GM19099 (cell line): ENCODE measurements around the gene MOCS1.

Source experiments
- POLR2A ChIP-seq: IDR thresholded peaks from 3 replicates; pipeline ENCODE4 v1.6.1; 2011; ENCODE audit warnings: low read depth; ENCODE audit not compliant: insufficient read length; ENCODE audit errors: extremely low read depth

MOCS1 gene

GRCh38 chr6:39880594-39880993 is 53.7 kb downstream of the MOCS1 start:
- no peak for TF ChIP-seq POLR2A

- no peak for TF ChIP-seq POLR2A
These were observed 54.7 kb downstream of the MOCS1 start for GRCh38 chr6:39879535-39879934.

- TF ChIP-seq POLR2A = no peak
These were observed 57.4 kb downstream of the MOCS1 start for GRCh38 chr6:39876826-39877225.

GRCh38 chr6:39876111-39876510 is 58.2 kb downstream of the MOCS1 start:
- TF ChIP-seq POLR2A = no peak

DNA sequence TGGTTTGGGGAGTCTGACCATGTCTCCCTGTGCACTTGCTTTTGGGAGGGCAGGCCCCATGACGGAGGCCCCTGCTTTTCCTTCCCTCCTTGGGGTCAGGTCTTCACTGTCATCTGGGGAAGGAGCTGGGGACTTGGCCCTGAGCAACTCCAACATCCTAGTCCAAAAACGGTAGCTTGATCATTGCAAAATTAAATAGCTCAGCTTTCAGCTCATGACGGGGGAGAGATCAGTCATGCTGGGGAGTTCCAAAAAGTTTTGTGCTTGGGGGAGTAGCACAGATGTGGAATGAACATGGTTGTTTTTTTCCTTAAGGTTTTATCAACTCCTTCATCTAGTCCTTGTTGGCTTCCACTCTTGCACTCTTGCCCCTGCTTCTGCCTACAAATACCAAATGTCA is 60.8 kb downstream of the MOCS1 start:
- TF ChIP-seq POLR2A = no peak

GRCh38 chr6:39870950-39871349 is 63.3 kb downstream of the MOCS1 start:
- TF ChIP-seq POLR2A = no peak

DNA sequence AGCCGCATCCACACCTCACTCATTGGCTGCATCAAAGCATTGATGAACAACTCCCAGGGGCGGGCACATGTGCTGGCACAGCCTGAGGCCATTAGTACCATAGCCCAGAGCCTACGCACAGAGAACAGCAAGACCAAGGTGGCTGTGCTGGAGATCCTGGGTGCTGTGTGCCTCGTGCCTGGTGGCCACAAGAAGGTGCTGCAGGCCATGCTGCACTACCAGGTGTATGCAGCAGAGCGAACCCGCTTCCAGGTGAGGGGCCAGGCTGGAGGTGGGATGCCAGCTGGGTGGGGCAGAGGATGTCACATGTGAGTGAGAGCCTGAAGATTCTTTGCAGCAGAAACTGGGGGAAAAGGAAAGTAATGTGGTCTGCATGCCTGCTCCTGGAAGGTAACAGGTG is 66.7 kb downstream of the MOCS1 start:
- TF ChIP-seq POLR2A = no peak

DNA sequence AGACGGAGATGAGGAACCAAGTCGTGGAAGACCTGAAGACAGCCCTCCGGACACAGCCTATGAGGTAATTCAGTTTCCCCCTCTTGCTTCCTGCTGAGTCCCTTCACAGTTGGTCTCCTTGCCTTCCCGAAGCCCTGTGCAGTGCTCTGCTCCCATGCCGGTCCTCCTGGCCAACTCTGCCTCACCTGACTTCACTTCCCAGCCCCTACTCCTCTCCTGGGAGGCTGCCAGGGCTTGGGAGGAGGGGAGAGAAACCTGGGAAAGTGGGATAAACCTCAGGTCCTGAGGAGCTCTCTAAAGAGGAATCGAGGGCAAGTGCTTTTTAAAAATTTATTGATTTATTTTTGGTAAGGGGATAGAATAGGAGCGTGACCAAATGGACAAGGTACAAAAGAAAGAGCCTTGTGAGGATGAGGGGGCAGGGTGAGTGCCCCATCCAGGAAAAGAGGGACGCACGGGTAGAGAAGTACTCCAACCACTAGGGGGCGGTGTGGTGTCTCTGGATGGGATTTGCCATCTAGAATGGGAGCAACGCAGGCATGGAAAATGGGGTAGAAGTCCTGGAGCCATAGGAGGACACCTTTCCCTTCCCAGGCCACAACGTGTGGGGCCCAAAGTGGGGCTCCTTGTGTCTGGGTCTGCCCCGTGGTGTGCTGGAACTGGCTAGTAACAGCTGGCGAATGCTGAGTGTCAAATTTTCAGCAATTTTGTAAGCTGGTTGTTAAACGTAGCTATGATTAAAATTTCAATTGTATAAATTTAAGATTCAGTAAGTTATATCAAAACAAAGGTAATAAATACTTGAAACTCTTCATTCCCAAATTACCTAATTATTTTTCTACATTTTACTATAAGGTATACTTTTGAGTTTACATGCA is 69.0 kb downstream of the MOCS1 start:
- TF ChIP-seq POLR2A = no peak

DNA sequence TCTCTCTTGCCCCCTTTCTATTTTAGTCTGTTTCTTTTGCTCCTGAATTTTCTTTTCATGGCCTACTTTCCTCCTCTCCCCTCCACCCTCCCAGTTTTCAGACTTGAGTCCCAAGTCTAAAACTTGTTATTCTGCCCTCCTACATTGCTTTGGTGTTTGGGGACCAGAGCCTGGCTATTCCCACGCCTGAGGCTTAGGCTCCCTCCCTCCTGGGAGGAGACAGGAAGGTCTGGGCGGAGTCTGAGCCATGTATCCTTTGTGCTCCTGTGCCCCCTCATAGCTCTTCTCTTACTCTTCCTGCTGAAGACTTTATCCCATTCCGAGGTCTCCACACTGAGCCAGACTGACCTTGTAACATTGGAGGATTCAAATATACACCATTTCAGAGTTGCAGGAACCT is 72.6 kb downstream of the MOCS1 start:
- TF ChIP-seq POLR2A = no peak

DNA sequence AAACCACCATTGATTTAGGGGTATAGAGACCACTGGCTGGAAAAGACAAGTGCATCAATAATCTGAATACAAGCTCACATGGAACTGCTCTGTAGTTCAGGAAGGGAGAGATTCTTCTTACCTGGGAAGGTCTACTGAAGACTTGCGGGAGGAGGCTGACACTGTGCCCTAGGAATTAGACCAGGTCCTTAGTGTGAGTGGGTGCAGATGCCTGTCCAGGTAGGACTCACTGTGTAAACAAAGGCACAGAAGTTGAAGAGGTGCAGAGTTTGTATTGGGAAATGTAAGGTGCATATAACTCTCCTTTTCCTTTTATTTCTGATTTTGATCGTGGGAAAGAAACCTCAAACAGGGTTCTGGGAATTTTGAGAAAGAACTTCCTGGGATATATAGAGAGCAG is 75.2 kb downstream of the MOCS1 start:
- no peak for TF ChIP-seq POLR2A

DNA sequence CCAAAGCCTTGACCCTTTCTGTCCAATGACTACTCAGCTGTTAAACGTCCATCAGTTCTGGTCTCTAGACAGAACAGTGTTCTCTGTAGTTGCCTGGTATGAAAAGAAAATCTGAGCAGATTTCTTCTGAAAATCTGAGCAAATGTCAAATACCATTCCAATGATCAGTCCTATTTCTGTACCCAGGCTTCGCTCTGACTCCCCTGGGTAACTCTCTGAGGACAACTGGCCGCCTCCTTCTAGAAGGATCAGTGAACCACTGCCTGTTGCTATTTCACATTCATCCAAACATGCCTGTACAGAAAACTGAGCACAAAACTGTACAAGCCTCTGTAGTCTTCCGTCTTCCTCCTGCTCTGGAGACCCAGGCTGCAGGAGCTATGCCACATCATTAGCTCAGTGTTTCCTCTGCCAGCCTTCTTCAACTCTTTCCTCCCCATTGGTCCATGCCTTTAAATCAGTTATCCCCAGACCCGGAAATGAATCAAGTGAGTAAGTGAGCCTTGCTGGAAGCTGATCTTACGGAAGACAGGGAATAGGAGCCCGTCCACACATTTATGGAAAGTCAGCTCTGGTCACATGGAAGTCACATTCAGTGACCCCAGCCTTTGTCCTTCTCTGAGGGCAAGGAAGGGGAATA is 78.8 kb downstream of the MOCS1 start:
- TF ChIP-seq POLR2A = no peak
